GM12891 (cell line): ENCODE data around the gene PDGFD.

Source experiments
- PAX5 ChIP-seq: IDR thresholded peaks from 2 replicates; pipeline ENCODE4 v1.6.1; 2011; ENCODE audit warnings: low read length, moderate library complexity, mild to moderate bottlenecking; ENCODE audit not compliant: insufficient read depth, severe bottlenecking
- POLR2A ChIP-seq: IDR thresholded peaks from 2 replicates; pipeline ENCODE4 v1.6.1; 2011; ENCODE audit warnings: low read depth, low read length, control low read depth
- POLR2AphosphoS5 ChIP-seq: IDR thresholded peaks from 2 replicates; pipeline ENCODE4 v1.6.1; 2011; ENCODE audit warnings: low read depth, low read length, control low read depth
- POU2F2 ChIP-seq: IDR thresholded peaks from 2 replicates; pipeline ENCODE4 v1.6.1; 2011; ENCODE audit warnings: low read depth, mild to moderate bottlenecking, control low read depth, low read length, moderate library complexity
- SPI1 ChIP-seq: IDR thresholded peaks from 2 replicates; pipeline ENCODE4 v1.6.1; 2011; ENCODE audit warnings: low read depth, low read length, control low read depth
- TAF1 ChIP-seq: IDR thresholded peaks from 2 replicates; pipeline ENCODE4 v1.6.1; 2011; ENCODE audit warnings: low read depth, low read length, control low read depth

DNA sequence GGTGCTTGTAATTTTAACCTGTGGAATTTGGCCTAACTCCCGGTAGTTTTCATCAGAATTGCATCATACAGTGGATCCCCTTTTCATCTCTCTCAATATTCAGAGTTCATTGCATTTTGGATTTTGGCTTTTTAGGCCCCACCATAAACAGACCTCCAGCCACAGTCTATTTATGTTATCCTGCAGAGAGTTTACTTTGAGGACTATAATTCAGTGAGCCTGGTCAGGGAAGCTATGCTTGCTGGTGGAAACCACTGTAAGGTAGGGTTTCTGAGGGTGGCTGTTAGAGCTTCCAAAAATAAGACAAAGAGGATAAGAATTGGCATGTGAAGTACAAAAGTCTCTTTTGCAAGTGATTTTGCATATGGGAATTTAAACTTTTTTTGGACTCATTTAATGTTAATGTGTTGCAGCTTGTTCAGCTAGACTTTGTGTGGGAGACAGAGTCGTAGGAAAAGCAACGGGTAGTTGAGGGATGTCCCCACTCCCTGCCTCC lies 162.3 kb downstream of the PDGFD start:
- TF ChIP-seq POLR2A (no peak), POLR2AphosphoS5 (no peak), PAX5 (no peak), SPI1 (no peak), TAF1 (no peak), POU2F2 (no peak)
